Glutamatergic neuron (in vitro differentiated cells): ENCODE measurements around the gene GNA12. TPM values are rescaled to one million over a fixed set of nuclear protein-coding genes. Genes with fewer than 3 reads are reported as not detected.

Source experiments
- DNase-seq: peaks from one replicate; pipeline ENCODE4 v3.0.0; 2022
- H3K27ac Mint-ChIP-seq: one replicate; pipeline ENCODE4 v1.8.0; 2020; ENCODE audit warnings: mild to moderate bottlenecking, mixed read lengths, inconsistent platforms; ENCODE audit not compliant: unreplicated experiment
- H3K27me3 Mint-ChIP-seq: one replicate; pipeline ENCODE4 v1.8.0; 2020; ENCODE audit warnings: mild to moderate bottlenecking, moderate library complexity, mixed read lengths, inconsistent platforms; ENCODE audit not compliant: unreplicated experiment
- H3K36me3 Mint-ChIP-seq: one replicate; pipeline ENCODE4 v1.8.0; 2020; ENCODE audit warnings: mild to moderate bottlenecking, mixed read lengths, inconsistent platforms; ENCODE audit not compliant: unreplicated experiment
- H3K4me1 Mint-ChIP-seq: one replicate; pipeline ENCODE4 v1.8.0; 2020; ENCODE audit warnings: mild to moderate bottlenecking, low read depth, mixed read lengths, inconsistent platforms; ENCODE audit not compliant: unreplicated experiment
- H3K4me3 Mint-ChIP-seq: one replicate; pipeline ENCODE4 v1.8.0; 2020; ENCODE audit warnings: mild to moderate bottlenecking, mixed read lengths, inconsistent platforms; ENCODE audit not compliant: unreplicated experiment
- H3K9me3 Mint-ChIP-seq: one replicate; pipeline ENCODE4 v1.8.0; 2020; ENCODE audit warnings: mild to moderate bottlenecking, moderate library complexity, mixed read lengths, inconsistent platforms; ENCODE audit not compliant: unreplicated experiment
- CTCF ChIP-seq: fragments of 200-600 bp; sonication (generic); IDR thresholded peaks from one replicate; pipeline ENCODE4 v1.5.0; 2021; ENCODE audit not compliant: partially characterized antibody, unreplicated experiment
- total RNA-seq: library from RNA; stranded (reverse); fragmentation: NEBNext Ultra II Directional; extraction: Animal tissue kit (Norgen Biotek cat#: 25700); gene quantifications from one replicate; pipeline ENCODE4 v1.2.1, GENCODE V29; 2021; ENCODE audit not compliant: unreplicated experiment

The GNA12 gene
- total RNA-seq, 1 donor from 2014 or later, result 66.2 TPM

GRCh38 chr7:2803342-2803692, 40.8 kb downstream of the GNA12 start:
- H3K4me3 Mint-ChIP-seq, result no peak overlapping the region
- H3K4me1 Mint-ChIP-seq, result peaks cover 25% of the 10 kb centered on the region
- H3K27ac Mint-ChIP-seq, result peak overlapping the region; percentile 44
- peaks cover 2% of the 10 kb centered on the region for H3K27me3 Mint-ChIP-seq
- no peak for DNase-seq
- peaks cover 4% of the 10 kb centered on the region for H3K36me3 Mint-ChIP-seq
- H3K9me3 Mint-ChIP-seq, result peaks cover 6% of the 10 kb centered on the region
- no peak for TF ChIP-seq CTCF

GRCh38 chr7:2802504-2803341, 41.4 kb downstream of the GNA12 start:
- H3K27me3 Mint-ChIP-seq, result no peaks in the 10 kb centered on the region

GRCh38 chr7:2802101-2802500, 42.0 kb downstream of the GNA12 start:
- Mint-ChIP-seq H3K27ac (no peak overlapping the region), H3K36me3 (peaks cover 4% of the 10 kb centered on the region), H3K4me3 (no peak overlapping the region), H3K27me3 (no peaks in the 10 kb centered on the region), H3K9me3 (peaks cover 6% of the 10 kb centered on the region), H3K4me1 (peaks cover 17% of the 10 kb centered on the region)
- TF ChIP-seq CTCF, result no peak
- no peak for DNase-seq

More at GRCh38 chr7:2802504-2803341, 41.4 kb downstream of the GNA12 start:
- Mint-ChIP-seq H3K27ac (peak overlapping the region; percentile 44), H3K36me3 (peaks cover 4% of the 10 kb centered on the region), H3K9me3 (peaks cover 6% of the 10 kb centered on the region), H3K4me3 (no peak overlapping the region), H3K4me1 (peaks cover 20% of the 10 kb centered on the region)
- TF ChIP-seq CTCF, result no peak
- no peak for DNase-seq

- Mint-ChIP-seq H3K4me3 (no peak overlapping the region), H3K9me3 (peaks cover 6% of the 10 kb centered on the region), H3K27ac (no peak overlapping the region), H3K36me3 (peaks cover 4% of the 10 kb centered on the region), H3K4me1 (peaks cover 17% of the 10 kb centered on the region), H3K27me3 (no peaks in the 10 kb centered on the region)
- no peak for TF ChIP-seq CTCF
- DNase-seq, result no peak
These were observed 43.0 kb downstream of the GNA12 start for GRCh38 chr7:2800931-2801688.
